ENCODE data around the gene IKBKE. TPM values are rescaled to one million over a fixed set of nuclear protein-coding genes. Genes with fewer than 3 reads are reported as not detected.

IKBKE gene
- total RNA-seq, 1 donor: 18.8 TPM

DNA sequence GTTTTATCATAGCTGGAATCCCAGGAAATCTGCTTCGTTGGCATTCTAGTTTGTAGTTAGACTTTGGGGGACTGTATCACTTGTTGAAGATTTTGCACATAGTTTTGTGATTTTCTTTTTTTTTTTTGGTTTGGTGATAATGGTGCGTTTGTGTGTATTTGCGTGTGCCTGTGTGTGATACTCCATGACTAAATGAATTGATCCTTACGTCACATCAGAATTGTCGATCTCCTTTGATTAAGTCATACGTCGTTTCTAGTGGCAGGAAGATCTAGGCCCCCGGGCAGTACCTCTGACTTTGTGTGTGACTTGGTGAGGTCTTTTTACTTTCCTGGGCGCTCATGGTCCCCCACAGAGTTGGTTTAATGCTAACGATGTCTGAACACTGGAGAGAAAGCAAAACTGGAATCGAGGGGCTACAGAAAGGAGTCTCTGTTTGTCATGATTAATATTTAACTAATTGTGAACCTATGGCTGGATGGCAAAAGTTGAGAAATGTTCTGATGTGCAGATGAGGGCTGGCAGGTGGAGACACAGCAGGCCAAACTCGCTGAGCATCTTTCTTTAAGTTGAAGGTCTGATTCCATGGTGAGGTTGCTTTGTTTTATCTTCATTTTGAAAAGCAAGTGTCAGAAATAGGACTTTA, 39.5 kb downstream of the IKBKE start:
- Histone ChIP-seq H3K27me3 (ENCODE audit: insufficient read depth, low read length) (peaks cover 24% of the 10 kb centered on the region), H4K20me1 (ENCODE audit: insufficient read depth, low read length) (peaks cover 6% of the 10 kb centered on the region), H3K36me3 (ENCODE audit: insufficient read depth, low read length) (no peaks in the 10 kb centered on the region), H3K9me3 (ENCODE audit: low read depth, low read length) (no peaks in the 10 kb centered on the region), H3K27ac (ENCODE audit: low read depth, low read length) (no peak overlapping the region), H3K79me2 (ENCODE audit: insufficient read depth, low read length) (no peaks in the 10 kb centered on the region), H2AFZ (ENCODE audit: low read length) (no peak overlapping the region), H3K4me2 (ENCODE audit: insufficient read depth, low read length) (no peak overlapping the region), H3K4me1 (ENCODE audit: insufficient read depth, low read length) (peaks cover 21% of the 10 kb centered on the region), H3K4me3 (ENCODE audit: insufficient read depth, low read length) (no peak overlapping the region)
- no peak for DNase-seq (ENCODE audit: insufficient read length, low spot score, missing footprints)
- TF ChIP-seq, protein P1, sequence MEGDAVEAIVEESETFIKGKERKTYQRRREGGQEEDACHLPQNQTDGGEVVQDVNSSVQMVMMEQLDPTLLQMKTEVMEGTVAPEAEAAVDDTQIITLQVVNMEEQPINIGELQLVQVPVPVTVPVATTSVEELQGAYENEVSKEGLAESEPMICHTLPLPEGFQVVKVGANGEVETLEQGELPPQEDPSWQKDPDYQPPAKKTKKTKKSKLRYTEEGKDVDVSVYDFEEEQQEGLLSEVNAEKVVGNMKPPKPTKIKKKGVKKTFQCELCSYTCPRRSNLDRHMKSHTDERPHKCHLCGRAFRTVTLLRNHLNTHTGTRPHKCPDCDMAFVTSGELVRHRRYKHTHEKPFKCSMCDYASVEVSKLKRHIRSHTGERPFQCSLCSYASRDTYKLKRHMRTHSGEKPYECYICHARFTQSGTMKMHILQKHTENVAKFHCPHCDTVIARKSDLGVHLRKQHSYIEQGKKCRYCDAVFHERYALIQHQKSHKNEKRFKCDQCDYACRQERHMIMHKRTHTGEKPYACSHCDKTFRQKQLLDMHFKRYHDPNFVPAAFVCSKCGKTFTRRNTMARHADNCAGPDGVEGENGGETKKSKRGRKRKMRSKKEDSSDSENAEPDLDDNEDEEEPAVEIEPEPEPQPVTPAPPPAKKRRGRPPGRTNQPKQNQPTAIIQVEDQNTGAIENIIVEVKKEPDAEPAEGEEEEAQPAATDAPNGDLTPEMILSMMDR (IDR thresholded peaks at IDR 0.05; ENCODE audit: extremely low read depth, low read depth, low read length): no peak

DNA sequence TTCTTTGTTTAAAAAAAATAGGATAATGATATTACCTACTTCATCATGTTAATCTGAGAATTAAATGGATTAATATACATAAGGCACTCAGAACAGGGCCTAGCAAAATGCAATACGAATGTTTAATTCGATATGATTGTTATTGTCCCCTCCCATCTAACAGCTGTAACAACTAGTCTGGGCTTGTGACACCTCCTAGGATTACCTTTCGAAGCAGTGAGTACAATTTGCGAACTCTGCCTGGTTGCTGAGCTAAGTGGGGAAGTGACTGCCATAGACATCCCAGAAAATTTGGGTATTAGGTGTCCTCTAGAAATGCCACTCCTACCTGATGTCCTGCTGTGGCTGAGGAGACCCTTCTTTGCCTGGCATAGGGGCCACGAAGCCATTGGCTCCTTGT, 40.1 kb downstream of the IKBKE start:
- peaks cover 26% of the 10 kb centered on the region for H3K27me3 ChIP-seq (ENCODE audit: insufficient read depth, low read length)
- peaks cover 17% of the 10 kb centered on the region for H3K4me1 ChIP-seq (ENCODE audit: insufficient read depth, low read length)
- no peak overlapping the region for H3K4me3 ChIP-seq (ENCODE audit: insufficient read depth, low read length)
- H3K4me2 ChIP-seq (ENCODE audit: insufficient read depth, low read length): no peak overlapping the region
- DNase-seq (ENCODE audit: insufficient read length, low spot score, missing footprints): no peak
- no peak overlapping the region for H3K27ac ChIP-seq (ENCODE audit: low read depth, low read length)
- TF ChIP-seq, protein P1 (IDR thresholded peaks at IDR 0.05; ENCODE audit: extremely low read depth, low read depth, low read length): no peak
- H2AFZ ChIP-seq (ENCODE audit: low read length): no peak overlapping the region
- no peaks in the 10 kb centered on the region for H3K36me3 ChIP-seq (ENCODE audit: insufficient read depth, low read length)
- H4K20me1 ChIP-seq (ENCODE audit: insufficient read depth, low read length): peaks cover 6% of the 10 kb centered on the region
- H3K9me3 ChIP-seq (ENCODE audit: low read depth, low read length): no peaks in the 10 kb centered on the region
- H3K79me2 ChIP-seq (ENCODE audit: insufficient read depth, low read length): no peaks in the 10 kb centered on the region

DNA sequence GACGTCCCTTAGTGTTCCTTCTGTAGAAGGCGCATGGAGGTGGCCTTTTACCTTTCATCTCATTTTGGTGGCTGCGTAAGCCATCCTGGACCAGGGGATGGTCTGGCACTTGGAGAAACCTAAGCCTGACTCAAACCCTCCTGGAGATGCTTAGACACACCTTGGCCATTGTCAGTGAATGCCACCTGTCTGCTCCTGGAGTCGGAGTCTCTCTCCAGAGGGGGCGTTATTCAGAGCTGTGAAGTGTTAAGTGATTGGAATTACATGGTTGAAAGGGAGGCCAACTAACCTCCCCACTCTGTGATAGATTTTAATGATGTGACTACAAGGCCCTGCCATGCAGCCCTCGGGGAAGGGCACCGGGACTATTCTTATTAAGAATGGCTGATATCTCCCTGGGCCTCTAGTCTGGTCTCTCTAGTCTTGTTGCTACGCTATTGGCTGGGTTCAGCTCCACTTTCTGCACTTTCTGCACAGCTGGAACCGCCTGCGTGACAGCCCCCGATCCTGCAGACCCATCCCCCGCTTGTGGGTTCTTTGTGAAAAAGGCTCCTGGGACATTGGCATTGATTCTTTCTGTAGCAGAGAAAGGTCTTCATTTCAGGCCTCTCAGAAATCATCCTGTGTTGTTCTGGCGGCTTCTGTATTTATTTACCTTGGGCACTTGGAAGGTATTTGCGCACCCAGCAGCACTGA, 41.2 kb downstream of the IKBKE start:
- Histone ChIP-seq H3K4me3 (ENCODE audit: insufficient read depth, low read length) (no peak overlapping the region), H2AFZ (ENCODE audit: low read length) (no peak overlapping the region), H3K36me3 (ENCODE audit: insufficient read depth, low read length) (no peaks in the 10 kb centered on the region), H3K27me3 (ENCODE audit: insufficient read depth, low read length) (peaks cover 34% of the 10 kb centered on the region), H3K27ac (ENCODE audit: low read depth, low read length) (no peak overlapping the region), H3K9me3 (ENCODE audit: low read depth, low read length) (no peaks in the 10 kb centered on the region), H3K4me1 (ENCODE audit: insufficient read depth, low read length) (peaks cover 17% of the 10 kb centered on the region), H3K4me2 (ENCODE audit: insufficient read depth, low read length) (no peak overlapping the region), H3K79me2 (ENCODE audit: insufficient read depth, low read length) (no peaks in the 10 kb centered on the region), H4K20me1 (ENCODE audit: insufficient read depth, low read length) (peaks cover 6% of the 10 kb centered on the region)
- TF ChIP-seq, protein P1 (IDR thresholded peaks at IDR 0.05; ENCODE audit: extremely low read depth, low read depth, low read length): no peak
- DNase-seq (ENCODE audit: insufficient read length, low spot score, missing footprints): no peak

DNA sequence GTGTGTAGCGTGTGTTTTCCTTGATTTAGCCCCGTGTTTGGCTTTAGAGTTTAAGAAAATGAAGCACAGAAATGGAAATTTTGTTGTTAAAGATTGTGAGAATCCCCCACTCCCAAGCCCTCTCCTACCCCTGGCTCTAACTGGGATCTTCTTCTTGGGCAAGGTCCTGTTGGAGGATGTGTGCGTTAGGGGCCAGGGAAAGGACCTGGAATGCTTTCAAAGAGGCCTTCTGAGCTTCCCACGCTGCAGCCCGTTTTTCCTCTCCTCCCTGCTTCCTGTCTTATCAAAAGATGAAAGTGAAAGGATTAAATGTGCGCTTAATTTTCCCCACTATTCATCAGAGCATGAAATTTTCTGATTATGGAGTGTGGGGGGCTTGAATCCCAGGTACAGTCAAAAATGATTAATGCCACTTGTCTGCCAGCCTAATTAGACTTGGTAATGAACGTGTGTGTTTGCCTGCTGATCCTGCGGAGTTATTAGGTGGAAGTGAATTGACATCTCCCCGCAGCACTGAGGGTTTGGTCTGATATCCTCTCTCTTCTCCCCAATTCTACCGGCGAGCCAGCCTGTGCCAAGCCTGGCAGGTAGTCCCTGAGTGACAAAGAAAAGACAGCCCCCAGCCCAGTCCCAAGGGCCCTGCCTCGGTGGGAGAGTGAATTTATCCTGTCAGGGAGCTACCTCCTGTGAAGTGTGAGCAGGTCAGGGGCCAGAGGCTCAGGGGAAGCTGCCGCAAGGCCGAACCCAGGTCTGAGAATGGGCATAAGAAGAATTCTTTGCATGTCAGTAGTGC, 42.0 kb downstream of the IKBKE start:
- no peak for DNase-seq (ENCODE audit: insufficient read length, low spot score, missing footprints)
- no peak overlapping the region for H2AFZ ChIP-seq (ENCODE audit: low read length)
- H3K27ac ChIP-seq (ENCODE audit: low read depth, low read length): no peak overlapping the region
- H3K4me2 ChIP-seq (ENCODE audit: insufficient read depth, low read length): no peak overlapping the region
- H4K20me1 ChIP-seq (ENCODE audit: insufficient read depth, low read length): peaks cover 6% of the 10 kb centered on the region
- H3K79me2 ChIP-seq (ENCODE audit: insufficient read depth, low read length): no peaks in the 10 kb centered on the region
- TF ChIP-seq, protein P1 (IDR thresholded peaks at IDR 0.05; ENCODE audit: extremely low read depth, low read depth, low read length): no peak
- no peaks in the 10 kb centered on the region for H3K9me3 ChIP-seq (ENCODE audit: low read depth, low read length)
- peaks cover 17% of the 10 kb centered on the region for H3K4me1 ChIP-seq (ENCODE audit: insufficient read depth, low read length)
- no peak overlapping the region for H3K4me3 ChIP-seq (ENCODE audit: insufficient read depth, low read length)
- no peaks in the 10 kb centered on the region for H3K36me3 ChIP-seq (ENCODE audit: insufficient read depth, low read length)
- H3K27me3 ChIP-seq (ENCODE audit: insufficient read depth, low read length): peaks cover 34% of the 10 kb centered on the region
